ENCODE results near the gene RIC1.
"Not testable (repeated sequence)": the region's sequence is repeated elsewhere in the genome, so short reads cannot be mapped to it uniquely, and the experiment has no call there.

RIC1 gene

GRCh38 chr9:5628530-5629311 is at the start of gene RIC1:
TSS of gene RIC1 (plus strand) at chr9:5629107. CDS start at chr9:5629310, 203 bp downstream.
- DNase-seq: peak; percentile 89

GRCh38 chr9:5579881-5580280 is 49.0 kb upstream of the RIC1 start:
- DNase-seq: no peak

- DNase-seq: no peak
Observed at GRCh38 chr9:5580650-5581049, 48.3 kb upstream of the RIC1 start.

GRCh38 chr9:5581706-5582105 is 47.2 kb upstream of the RIC1 start:
- DNase-seq: not testable (repeated sequence)

- peak; percentile 40 for DNase-seq
Observed at GRCh38 chr9:5582835-5583195, 46.1 kb upstream of the RIC1 start.

- peak; percentile 65 for DNase-seq
Observed at GRCh38 chr9:5586391-5586802, 42.5 kb upstream of the RIC1 start.

- DNase-seq: peak; percentile 51
Observed at GRCh38 chr9:5587024-5587423, 41.9 kb upstream of the RIC1 start.

GRCh38 chr9:5592231-5592630 is 36.7 kb upstream of the RIC1 start:
- no peak for DNase-seq

GRCh38 chr9:5592904-5593303 is 36.0 kb upstream of the RIC1 start:
- no peak for DNase-seq

GRCh38 chr9:5593904-5594303 is 35.0 kb upstream of the RIC1 start:
- no peak for DNase-seq

GRCh38 chr9:5596173-5596572 is 32.7 kb upstream of the RIC1 start:
- no peak for DNase-seq

GRCh38 chr9:5608298-5609225 is 20.3 kb upstream of the RIC1 start:
- no peak for DNase-seq

GRCh38 chr9:5609226-5609596 is 19.7 kb upstream of the RIC1 start:
- DNase-seq: no peak

GRCh38 chr9:5610491-5610890 is 18.4 kb upstream of the RIC1 start:
- no peak for DNase-seq

GRCh38 chr9:5611321-5612184 is 17.4 kb upstream of the RIC1 start:
- DNase-seq: no peak

- DNase-seq: no peak
Observed at GRCh38 chr9:5612185-5612530, 16.7 kb upstream of the RIC1 start.

- no peak for DNase-seq
Observed at GRCh38 chr9:5614192-5614591, 14.7 kb upstream of the RIC1 start.

GRCh38 chr9:5614985-5615384 is 13.9 kb upstream of the RIC1 start:
- no peak for DNase-seq

- DNase-seq: peak; percentile 8
Observed at GRCh38 chr9:5617749-5618148, 11.2 kb upstream of the RIC1 start.

GRCh38 chr9:5620494-5620893 is 8.4 kb upstream of the RIC1 start:
- no peak for DNase-seq

GRCh38 chr9:5621327-5621726 is 7.6 kb upstream of the RIC1 start:
- DNase-seq: no peak

- DNase-seq: no peak
Observed at GRCh38 chr9:5622016-5622415, 6.9 kb upstream of the RIC1 start.

- no peak for DNase-seq
Observed at GRCh38 chr9:5624655-5625054, 4.3 kb upstream of the RIC1 start.

Data from CD4-positive, alpha-beta T cell treated with Interleukin-4 for 4 hours (primary cell).